ENCODE data around the gene WDR7.
"Not testable (repeated sequence)": the region's sequence is repeated elsewhere in the genome, so short reads cannot be mapped to it uniquely, and the experiment has no call there.

Gene WDR7

DNA sequence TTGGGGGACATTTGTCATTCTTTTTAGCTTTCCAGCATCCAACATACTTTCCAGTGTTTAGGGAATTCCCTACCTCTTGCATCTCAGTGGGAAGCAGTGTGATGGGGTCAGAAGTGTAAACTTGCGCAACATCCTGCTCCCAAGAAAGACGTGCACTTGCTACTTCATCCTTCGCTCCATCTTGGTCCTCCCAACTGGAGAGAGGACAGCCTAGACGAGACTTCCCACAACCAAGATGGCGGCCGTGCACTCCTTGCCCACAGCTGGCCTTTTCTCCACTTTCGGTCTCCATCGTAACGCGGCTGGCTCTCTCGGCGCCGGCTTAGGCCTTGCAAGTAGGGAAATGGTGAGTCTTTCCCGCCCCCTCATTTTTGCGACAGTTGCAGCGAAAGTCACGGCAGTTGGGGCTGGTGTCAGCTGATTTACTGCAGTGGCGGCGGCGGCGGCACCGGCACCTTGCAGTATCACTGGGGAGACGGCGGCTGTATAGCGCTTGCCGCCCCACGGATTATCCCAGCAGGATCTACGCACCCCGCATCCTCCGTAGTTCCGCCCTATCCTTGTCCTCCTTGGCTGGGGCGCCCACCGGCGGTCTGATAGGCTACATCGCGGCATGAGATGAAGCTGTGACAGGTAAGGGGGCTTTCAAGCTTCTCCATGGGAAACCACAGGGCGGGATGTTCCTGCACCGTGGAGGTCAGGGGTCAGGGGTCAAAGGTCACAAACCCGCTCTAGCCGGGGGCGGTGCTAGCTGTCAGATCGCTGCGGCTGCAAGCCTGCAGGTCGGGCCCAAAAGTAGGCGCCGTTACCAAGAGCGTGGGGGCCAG lies at the start of gene WDR7:
Gene WDR7 (plus strand): TSS at position 416 of the 827 bp plus-strand sequence. CDS start 21,157 bp downstream, outside the sequence.
- DNase-seq = peak; percentile 99

DNA sequence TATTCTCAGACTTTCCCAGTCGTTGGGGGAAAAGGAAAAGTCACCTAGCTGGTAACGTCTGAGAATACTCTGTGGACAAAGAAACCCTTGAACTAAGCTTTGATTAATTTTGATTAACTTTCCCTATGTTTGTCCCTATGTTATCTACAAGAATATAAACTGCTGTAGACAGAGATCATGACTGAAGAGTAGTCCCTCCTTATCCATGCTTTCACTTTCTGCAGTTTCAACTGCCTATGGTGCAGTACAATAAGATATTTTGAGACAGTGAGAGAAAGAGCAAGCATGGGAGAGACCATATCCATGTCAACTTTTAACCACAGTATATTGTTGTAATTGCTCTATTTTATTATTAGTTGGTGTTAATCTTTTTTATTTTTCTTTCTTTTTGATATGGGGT lies 44.5 kb upstream of the WDR7 start:
- DNase-seq = no peak

DNA sequence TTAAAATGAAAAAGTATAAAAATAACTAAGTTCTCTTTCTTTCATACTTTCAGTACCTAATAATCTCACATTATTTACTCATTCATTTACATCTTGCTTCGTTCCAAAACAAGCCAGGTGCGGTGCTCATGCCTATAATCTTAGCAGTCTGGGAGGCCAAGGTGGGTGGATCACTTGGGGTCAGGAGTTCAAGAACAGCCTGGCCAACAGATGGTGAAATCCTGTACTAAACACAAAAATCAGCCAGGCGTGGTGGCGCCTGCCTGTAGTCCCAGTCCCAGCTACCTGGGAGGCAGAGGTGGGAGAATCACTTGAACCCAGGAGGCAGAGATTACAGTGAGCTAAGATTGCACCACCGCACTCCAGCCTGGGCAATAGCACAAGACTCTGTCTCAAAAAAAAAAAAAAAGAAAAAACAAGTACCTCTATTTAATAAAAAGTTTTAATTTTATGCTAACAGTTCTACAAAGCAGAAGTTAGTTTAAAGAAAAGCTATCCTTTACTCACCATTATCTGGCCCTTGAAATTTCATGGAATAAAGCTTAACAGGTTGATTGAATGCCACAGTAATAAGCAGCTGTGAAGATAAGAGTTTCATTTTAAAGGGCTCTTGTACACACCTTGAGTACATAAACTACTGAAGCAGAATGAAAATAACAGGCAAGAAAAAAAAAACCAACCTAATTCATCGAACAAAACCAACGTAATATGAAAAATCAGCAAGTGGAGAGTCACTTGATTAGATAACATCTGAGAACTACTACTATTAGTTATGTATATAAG lies 35.2 kb upstream of the WDR7 start:
- no peak for DNase-seq

DNA sequence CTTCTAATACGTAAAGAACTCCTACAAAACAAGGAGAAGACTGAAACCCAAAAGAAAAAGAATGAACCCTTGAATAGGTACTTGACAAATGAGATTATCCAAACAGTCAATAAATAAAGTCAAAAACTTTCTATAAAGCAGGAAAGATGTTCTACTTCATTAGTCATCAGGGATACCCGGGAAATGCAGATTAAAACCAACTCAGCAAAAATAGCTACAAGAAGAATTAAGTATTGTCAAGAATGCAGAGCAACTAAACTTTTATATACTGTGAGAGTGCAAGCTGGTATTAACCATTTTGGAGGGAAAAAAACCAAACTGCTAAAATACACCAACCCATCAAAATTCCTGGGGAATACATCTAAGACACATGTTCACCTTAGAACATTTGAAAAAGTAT lies 23.2 kb upstream of the WDR7 start:
- no peak for DNase-seq

DNA sequence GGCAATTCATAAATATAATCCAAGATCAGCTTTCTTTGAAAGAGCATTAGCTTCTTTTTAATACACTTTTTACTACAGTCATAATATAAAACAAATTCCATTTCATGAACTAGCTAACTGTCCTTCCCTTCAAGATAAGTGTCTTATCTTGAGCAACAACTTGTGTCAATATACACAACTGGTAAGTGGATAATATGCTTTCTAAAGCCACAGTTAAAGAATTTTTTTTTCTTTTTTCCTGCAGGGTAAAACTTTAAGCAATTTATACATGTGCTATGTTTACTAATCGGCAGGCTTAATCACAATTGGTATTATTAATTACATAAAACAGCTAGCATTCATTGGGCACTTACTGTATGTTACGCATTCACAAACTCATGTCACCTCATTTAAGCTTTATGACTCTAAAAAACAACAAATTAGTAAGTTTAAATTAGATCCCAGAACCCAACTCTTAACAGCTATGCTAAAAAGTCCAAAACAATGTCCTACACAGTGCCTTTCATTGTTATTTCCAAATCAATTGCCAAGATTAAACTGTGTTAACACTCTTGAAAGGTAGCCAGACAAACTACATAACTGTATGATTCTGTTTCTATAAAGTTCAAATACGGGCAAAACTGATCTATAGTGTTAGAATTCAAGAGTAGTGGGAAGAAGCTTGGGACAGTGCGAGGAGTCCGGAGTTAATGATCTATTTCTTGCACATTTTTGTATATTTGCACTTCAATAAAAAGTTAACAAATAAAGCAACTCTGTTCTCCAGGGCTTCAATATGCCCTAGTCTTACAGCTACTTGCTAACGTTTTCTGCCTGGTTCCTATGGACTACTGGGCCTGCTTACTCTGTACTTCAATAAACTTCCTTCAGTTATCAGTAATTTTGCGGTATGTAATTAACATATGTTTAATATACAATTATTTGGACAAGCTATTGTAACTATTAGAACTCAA lies 18.8 kb upstream of the WDR7 start:
- peak; percentile 61 for DNase-seq

DNA sequence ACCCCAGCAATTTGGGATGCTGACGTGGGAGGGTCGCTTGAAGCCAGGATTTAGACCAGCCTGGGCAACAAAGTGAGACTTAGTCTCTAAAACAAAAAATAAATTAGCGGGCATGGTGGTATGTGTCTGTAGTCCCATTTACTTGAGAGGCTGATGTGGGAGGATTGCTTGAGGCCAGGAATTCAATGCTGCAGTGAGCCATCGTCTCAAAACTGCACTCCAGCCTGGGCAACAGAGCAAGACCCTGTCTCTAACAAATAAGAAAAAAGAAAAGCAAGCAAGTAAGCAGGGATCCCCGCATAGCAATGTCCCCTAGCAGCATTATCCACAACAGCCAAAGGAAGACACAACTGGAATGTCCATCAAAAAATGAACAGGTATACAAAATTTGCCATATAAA lies 16.2 kb upstream of the WDR7 start:
- no peak for DNase-seq

DNA sequence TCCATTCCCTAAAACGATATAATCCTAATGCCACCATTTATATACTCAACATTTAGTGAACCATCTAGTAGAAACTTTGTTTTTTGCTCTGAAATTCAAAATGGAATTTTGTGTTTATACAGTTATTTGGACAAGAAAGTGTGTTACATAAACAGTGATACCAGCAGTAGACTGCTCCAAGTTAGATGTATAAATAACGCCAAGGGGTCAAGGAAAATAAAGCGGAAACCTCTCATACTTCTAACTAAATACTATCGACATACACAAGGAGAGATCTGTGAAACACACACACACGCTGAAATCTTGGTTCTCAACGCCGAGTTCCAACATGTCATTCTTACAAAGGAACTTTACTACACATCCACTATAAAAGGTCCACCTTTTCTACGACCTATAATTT lies 14.0 kb upstream of the WDR7 start:
- DNase-seq = peak; percentile 61

DNA sequence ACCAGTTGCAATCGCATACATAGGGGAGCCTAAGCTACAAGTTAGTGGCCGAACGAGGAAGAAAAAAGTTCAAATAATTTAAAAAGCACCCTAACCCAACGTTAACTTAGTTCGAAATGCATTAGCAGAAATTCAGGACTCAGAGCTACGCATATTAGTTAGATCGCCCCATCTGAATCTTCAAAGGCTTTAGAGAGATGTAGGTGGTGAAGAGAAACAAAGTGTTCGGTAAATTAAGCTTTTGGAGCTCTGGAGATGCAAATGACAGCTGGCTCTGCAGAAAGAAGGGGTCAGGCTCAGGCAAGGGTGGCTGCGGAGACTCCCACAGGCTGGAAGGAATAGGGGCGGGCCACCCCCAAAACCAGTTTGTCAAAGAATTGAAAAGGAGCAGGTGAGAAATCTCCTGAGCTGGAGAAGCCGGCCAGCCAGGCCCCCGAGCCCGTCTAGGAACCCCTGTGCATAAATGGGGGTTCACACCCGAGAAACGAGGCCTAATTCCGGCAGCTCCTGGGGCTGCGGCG lies 13.4 kb upstream of the WDR7 start:
- DNase-seq = peak; percentile 63

DNA sequence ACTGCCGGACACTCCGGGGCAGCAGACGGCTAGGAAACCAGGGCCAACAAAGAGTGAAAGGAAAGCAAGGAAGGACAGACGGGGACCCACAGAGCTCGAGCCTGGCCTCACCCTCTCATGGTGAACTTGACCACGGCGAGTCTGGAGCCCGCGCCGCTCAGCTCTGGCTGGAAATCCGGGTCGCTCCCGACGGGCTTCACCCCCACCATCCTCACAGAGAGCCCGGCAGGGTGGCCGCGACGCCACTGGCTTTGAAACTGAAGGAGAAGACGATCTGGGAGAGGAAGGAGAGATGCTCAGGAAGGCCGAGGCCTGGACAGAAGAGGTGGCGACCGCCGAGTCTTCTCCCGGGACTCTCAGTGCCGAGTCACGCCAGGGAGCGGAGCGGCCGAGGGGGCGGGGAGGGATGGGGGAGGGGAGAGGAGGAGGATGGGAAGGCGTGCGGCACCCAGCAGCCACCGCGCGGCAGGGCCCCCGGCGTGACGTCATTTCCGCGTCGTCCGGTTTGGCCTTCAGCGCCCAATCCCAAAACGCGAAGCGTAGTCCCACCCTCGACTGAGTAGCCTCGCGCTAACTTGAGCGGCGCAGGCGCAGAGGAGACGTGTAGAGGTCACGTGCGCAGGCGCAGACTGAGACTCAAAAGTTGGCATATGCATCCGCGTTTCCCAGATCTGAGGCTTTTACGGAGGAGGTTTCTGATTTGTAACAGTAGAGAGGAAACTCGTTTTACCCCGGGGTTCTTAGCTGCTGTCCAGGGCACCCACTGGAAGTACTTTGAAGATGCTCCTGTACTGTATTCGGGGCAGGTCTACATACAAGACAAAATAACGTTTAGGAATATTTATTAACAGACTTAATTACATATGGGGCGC lies 12.7 kb upstream of the WDR7 start, which contains the start of gene TXNL1:
Gene TXNL1 (minus strand): TSS at position 361 of the 872 bp plus-strand sequence. CDS start 152 bp downstream, at position 209.
- peak; percentile 99 for DNase-seq

DNA sequence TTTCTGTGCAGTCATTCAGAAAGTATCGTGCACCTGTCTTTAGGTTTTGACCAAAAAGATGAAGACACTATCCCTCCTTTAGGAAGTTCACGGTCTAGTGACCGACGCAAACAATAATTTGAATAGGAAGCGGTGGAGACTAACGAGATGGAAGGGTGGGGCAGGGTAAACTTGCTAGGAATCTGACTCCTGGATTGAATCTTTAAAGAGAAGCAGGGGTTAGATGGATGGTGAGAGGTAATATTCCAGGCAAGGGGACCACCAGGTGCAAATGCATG lies 12.1 kb upstream of the WDR7 start:
- DNase-seq = no peak

DNA sequence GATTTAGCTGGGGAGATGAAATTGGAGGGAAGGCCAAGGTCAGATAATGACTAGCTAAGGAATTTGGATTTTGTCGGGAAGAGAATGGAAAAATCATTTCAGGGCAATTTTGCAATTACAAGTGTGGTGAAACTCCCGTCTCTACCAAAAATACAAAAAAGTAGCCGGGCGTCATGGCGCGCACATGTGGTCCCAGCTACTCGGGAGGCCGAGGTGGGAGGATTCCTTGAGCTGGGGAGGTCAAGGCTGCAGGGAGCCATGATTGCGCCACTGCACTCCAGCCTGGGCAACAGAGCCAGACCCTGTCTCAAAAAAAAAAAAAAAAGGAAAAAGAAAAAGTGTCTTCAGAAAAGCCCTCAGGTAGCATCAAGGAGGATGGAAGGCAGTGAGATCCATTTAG lies 11.6 kb upstream of the WDR7 start:
- DNase-seq = no peak

DNA sequence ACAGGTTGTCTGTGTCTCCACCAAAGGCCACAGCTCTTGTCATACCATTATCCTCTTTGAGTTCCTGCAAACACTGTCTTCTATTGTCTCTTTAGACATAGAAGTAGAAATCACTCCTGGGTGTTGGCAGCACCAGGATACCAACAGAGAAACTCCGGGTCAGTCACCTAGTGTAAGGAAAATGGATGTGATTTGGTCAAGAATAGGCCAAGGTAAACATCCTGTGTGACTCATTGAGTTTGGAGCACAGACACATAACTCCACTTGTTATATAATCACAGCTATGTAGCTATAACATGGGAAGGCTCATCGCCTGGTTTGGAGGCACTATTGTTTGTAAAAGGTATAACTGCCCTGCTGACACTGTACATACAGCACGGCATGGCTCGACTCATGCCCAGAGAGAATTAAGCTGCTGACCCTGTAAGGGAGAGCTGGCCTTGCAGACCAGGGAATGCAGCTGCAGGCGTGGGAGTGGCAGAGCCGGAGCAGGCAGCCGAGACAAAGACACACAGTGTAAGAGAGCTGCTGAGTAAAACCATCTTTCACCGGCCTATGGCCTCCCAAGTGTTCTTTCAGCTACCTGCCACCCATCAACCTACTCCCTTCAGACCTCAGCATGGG lies 9.3 kb upstream of the WDR7 start:
- DNase-seq = no peak

DNA sequence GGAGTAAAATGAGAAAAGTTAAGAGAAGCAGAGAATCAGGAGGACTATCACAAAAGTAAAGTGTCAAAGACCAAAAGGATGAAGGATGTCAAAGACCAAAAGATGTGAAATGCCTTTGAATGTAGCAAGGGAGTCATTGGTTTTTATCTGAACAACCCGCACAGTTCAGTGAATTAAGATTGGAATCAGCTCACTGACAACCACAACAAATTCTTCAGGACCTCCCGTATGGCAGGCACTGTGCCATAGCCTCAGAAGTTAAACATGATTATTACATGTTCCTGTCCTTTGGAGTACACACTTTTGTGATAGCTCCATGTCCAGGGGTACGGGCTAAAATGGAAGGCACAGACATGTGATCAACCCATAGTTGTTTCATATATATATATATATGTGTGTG lies 7.8 kb upstream of the WDR7 start:
- peak; percentile 50 for DNase-seq

DNA sequence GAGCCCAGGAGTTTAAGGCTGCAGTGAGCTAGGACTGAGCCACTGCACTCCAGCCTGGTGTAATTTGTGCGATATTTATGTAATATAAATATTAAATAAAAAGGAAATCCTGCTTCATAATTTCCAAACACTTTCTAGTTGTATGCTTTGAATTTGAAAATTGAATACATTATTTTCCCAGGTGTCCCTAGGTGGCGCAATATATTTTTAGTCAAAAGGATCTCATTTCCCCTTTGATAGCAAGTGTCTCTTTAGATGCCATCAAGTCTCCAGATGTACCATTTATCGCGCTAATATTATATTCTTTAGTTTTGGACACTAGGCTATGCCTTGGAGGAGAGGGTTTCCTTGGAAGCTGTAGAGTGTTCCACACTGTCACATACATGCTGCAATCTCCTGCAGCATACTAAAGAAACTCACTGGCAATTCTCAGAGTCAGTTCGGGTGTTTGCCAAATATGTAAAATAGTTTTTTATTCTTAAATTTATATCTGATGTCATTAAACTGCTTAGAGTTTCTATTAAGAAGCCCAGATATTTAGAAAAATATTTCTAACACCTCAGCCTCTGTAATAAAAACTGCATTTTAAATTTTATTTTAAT lies 5.6 kb upstream of the WDR7 start:
- DNase-seq = peak; percentile 79

DNA sequence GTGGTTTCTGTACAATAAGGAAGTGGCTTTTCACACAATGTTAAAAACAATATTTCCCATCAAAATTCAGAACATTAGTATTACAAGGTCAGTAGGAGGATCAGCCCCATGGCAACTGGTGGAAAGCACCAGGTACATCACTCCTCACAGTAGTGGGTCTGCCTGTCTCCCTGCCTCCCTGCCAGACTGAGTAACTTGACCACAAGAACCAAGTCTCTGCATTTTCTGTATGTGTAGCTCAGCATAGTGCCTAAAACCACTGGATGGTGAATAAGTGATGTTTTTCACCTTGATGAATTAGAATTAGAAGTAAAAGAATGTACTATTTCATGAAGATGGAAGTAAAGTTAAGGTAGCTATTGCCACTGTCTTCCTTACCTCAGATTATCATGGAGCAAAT lies 4.1 kb upstream of the WDR7 start:
- no peak for DNase-seq

DNA sequence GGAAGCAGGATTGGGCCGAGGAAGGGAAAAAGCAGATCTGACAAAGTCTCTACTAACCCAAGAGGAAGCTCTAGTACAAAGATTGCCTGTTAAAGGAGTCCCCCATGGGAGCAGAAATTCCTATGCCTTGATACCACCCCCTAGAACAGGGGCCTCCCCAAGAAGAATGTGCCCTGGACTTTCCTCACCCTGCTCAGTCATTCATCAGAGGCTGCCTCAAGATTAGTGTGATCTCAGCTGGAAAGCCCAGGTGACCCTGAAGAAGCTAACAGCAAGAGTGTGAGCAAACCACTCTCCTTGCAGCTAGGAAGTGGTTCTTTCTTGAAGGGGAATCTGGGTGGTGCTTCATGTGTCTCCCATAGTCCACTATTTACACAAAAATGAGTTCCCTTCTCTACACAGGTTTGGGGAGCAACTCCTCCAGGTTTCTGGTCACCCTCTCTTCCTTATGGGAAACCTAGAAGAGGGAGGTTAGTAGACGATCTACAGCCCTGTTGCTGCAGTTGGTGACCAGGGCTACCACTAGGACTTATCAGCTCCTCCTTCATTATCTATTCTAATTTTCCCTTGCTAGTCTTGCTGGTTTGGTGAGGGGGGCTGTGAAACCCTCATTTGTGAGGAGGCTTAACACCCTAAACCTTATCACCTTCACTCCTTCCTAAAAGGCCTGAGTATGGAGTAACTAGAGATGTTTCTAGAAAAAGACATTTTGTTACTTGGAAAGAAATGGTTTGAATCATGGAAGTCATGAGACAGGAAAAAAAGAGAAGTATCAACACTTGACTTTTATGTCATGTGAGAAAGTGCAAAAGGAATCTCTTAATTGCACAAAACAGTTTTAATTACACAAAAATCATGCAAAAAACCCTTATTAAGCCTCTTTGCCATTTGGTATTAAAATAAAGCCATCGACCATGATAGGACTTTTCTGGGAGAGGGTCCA lies 2.9 kb upstream of the WDR7 start:
- DNase-seq = peak; percentile 53

DNA sequence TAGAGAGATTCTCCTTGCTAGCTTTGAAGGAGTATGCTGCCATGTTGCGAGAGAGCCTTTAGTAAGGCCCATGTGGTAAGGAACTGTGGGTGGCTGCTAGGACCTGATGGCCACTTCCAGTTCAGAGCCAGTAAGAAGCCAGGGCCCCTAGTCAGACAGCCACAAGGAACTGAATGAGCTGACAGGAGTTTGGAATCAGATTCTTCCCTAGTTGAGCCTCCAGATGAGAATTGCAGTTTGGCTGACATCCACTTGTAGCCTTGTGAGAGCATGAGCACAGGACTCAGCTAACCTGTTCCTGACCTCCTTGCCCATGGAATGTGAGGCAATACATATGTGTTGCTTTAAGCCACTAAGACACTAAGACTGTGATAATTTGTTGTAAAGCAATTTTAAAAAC lies 1.2 kb upstream of the WDR7 start:
- DNase-seq = peak; percentile 30

DNA sequence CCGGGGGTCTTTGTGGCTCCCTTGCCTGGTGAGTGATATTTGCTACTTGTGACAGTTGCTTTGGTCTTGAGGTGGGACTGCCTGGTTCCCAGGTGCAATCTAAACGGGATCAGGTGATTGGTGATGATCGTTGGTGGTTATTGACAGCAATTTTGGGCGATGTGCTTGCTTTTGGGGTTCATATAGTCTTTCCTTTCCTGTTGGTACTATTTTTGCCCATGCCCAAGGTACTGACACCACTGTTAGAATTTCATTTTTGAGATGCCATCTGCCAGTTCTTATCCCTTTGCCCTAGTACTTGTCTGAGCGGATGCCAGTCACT lies 573 bp downstream of the WDR7 start:
- DNase-seq = peak; percentile 32

DNA sequence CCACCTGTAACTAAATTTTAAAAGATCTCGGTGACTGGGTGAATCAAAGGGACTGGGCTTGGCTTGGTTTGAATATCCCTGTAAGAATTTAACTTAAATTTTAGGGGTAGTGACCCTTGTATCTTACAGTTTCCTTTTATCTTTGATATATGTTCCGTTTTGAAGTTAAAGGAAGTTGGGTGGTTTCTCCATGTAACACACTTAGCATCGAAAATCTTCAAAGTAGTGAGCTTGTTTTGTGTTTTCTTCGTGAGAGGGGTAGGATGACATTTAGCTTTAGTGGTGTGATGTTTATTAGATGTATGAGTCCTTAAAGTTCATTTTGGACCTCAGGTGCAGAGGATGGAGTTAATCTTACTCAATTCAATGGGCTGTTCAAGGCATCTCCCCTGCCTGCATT lies 1.6 kb downstream of the WDR7 start:
- DNase-seq = peak; percentile 18

DNA sequence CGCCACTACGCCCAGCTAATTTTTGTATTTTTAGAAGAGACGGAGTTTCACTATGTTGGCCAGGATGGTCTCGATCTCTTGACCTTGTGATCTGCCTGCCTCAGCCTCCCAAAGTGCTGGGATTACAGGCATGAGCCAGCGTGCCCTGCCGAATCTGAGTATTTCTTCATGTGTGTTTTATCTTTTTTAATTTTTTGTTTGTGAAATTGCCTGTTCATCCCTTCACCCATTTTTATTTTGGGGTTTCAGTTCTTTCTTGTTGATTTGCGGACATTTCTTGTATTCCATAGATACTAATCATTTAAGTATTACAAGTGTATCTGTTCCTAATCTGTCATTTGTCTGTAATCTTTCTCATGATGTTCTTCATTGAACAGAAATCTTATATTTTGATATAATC lies 3.1 kb downstream of the WDR7 start:
- DNase-seq = not testable (repeated sequence)

Data from OCI-M1 (cell line).